ENCODE results near the gene TAOK2. TPM values are rescaled to one million over a fixed set of nuclear protein-coding genes. Genes with fewer than 3 reads are reported as not detected.

TAOK2 gene
- polyA plus RNA-seq, 3 donors = 1.1 to 19.2 (median 2.3) TPM

GRCh38 chr16:30026449-30026848, 52.8 kb downstream of the TAOK2 start:
- Histone ChIP-seq H2AFZ (ENCODE audit: insufficient read depth, low read depth, low read length, poor library complexity, severe bottlenecking) (no peak overlapping the region), H3K9ac (ENCODE audit: insufficient read depth, low read length, poor library complexity, severe bottlenecking) (no peak overlapping the region), H3K4me2 (replicated peaks; ENCODE audit: extremely low read depth, low read length, poor library complexity, severe bottlenecking) (no peak overlapping the region), H3K4me3 (replicated peaks in 1 of 3; ENCODE audit: low read depth in 2 of 3, low read length in 3 of 3) (no peak overlapping the region), H3K4me1 (ENCODE audit: control insufficient read depth in 1 of 2, insufficient read depth in 2 of 2, low read length in 2 of 2) (peaks cover 5 to 8% of the 10 kb centered on the region in 2 donors), H3K9me3 (replicated peaks in 1 of 2; ENCODE audit: control insufficient read depth in 1 of 2, insufficient read depth in 1 of 2, low read length in 2 of 2) (no peaks in the 10 kb centered on the region), H3K79me2 (ENCODE audit: insufficient read depth, low read length) (no peaks in the 10 kb centered on the region), H3K36me3 (replicated peaks in 1 of 2; ENCODE audit: control insufficient read depth in 1 of 2, insufficient read depth in 2 of 2, low read length in 2 of 2) (no peaks in the 10 kb centered on the region), H3K27ac (ENCODE audit: low read depth in 1 of 2, low read length in 2 of 2) (no peak overlapping the region), H4K20me1 (ENCODE audit: insufficient read depth, low read length) (no peaks in the 10 kb centered on the region), H3K27me3 (ENCODE audit: control insufficient read depth in 2 of 2, insufficient read depth in 2 of 2, low read length in 2 of 2) (peaks cover 21 to 46% of the 10 kb centered on the region in 2 donors)
- no peak for DNase-seq
- Mint-ChIP-seq H3K27ac (peak overlapping the region in 1 of 7 donors; percentile 10), H3K27me3 (ENCODE audit: low read depth in 3 of 3) (peaks cover 42 to 54% (median 50%) of the 10 kb centered on the region in 3 donors), H3K9me3 (peaks cover 0 to 6% (median 3%) of the 10 kb centered on the region in 7 donors), H3K36me3 (no peaks in the 10 kb centered on the region), H3K4me3 (no peak overlapping the region), H3K4me1 (peaks cover 6% of the 10 kb centered on the region)
- 93% methylated on average over 18 of the region's 18 CpGs for WGBS (ENCODE audit: insufficient coverage)
- intact Hi-C loops (cut with micrococcal nuclease) = loop anchor here in 1 of 2 donors (10.0 kb wide), 2 partner anchors 82 to 332 kb away; no protein-coding TSS in a partner anchor
- TF ChIP-seq CTCF (IDR thresholded peaks at IDR 0.05) = no peak

GRCh38 chr16:30027588-30028437, 54.1 kb downstream of the TAOK2 start:
- Histone ChIP-seq H4K20me1 (ENCODE audit: insufficient read depth, low read length) (no peaks in the 10 kb centered on the region), H3K79me2 (ENCODE audit: insufficient read depth, low read length) (no peaks in the 10 kb centered on the region), H2AFZ (ENCODE audit: insufficient read depth, low read depth, low read length, poor library complexity, severe bottlenecking) (no peak overlapping the region), H3K4me3 (replicated peaks in 1 of 3; ENCODE audit: low read depth in 2 of 3, low read length in 3 of 3) (no peak overlapping the region), H3K9ac (ENCODE audit: insufficient read depth, low read length, poor library complexity, severe bottlenecking) (no peak overlapping the region), H3K27ac (ENCODE audit: low read depth in 1 of 2, low read length in 2 of 2) (no peak overlapping the region), H3K4me1 (ENCODE audit: control insufficient read depth in 1 of 2, insufficient read depth in 2 of 2, low read length in 2 of 2) (peaks cover 0 to 4% of the 10 kb centered on the region in 2 donors), H3K9me3 (replicated peaks in 1 of 2; ENCODE audit: control insufficient read depth in 1 of 2, insufficient read depth in 1 of 2, low read length in 2 of 2) (peaks cover 0 to 6% of the 10 kb centered on the region in 2 donors), H3K4me2 (replicated peaks; ENCODE audit: extremely low read depth, low read length, poor library complexity, severe bottlenecking) (no peak overlapping the region), H3K36me3 (replicated peaks in 1 of 2; ENCODE audit: control insufficient read depth in 1 of 2, insufficient read depth in 2 of 2, low read length in 2 of 2) (no peaks in the 10 kb centered on the region), H3K27me3 (ENCODE audit: control insufficient read depth in 2 of 2, insufficient read depth in 2 of 2, low read length in 2 of 2) (peaks cover 30 to 59% of the 10 kb centered on the region in 2 donors)
- Mint-ChIP-seq H3K27me3 (ENCODE audit: low read depth in 3 of 3) (peaks cover 52 to 68% (median 64%) of the 10 kb centered on the region in 3 donors), H3K9me3 (peaks cover 0 to 8% (median 5%) of the 10 kb centered on the region in 7 donors), H3K27ac (no peak overlapping the region), H3K4me3 (peak overlapping the region in 1 of 2 donors; percentile 39), H3K36me3 (no peaks in the 10 kb centered on the region), H3K4me1 (peaks cover 1% of the 10 kb centered on the region)
- 53% methylated on average over 9 of the region's 13 CpGs for WGBS (ENCODE audit: insufficient coverage)
- no peak for TF ChIP-seq CTCF (IDR thresholded peaks at IDR 0.05)
- intact Hi-C loops (cut with micrococcal nuclease) = loop anchor here in 1 of 2 donors (10.0 kb wide), 2 partner anchors 83 to 333 kb away; no protein-coding TSS in a partner anchor
- no peak for DNase-seq
